PC-3 (cell line): ENCODE results near the gene CLEC17A. TPM values are rescaled to one million over a fixed set of nuclear protein-coding genes. Genes with fewer than 3 reads are reported as not detected.

ENCODE experiments used
- ATAC-seq: fragments of 200-7000 bp; cut with Tn5 transposase; 2 replicates; pipeline ENCODE4 v1.9.1; 2020; ENCODE audit warnings: mild to moderate bottlenecking, moderate library complexity
- BruUV-seq: library from RNA; stranded (reverse); fragments of 400-500 nt; replicated peaks from 2 replicates; lab custom pipeline; 2021; lab: Mats Ljungman, UMichigan
- CTCF ChIA-PET: fragments of 300-600 bp; sonication (Branson Sonifier 250); formaldehyde crosslinking; loops from one replicate; lab custom pipeline; 2022; ENCODE audit warnings: antibody characterized with exemption; lab: Charles Lee
- POLR2A ChIA-PET: fragments of 300-600 bp; sonication (Branson Sonifier 250); formaldehyde crosslinking; loops from one replicate; lab custom pipeline; 2022; ENCODE audit warnings: antibody characterized with exemption; ENCODE audit not compliant: unreplicated experiment; lab: Charles Lee
- DNase-seq: peaks from one replicate; pipeline ENCODE4 v3.0.0-alpha.2; 2015
- H2AFZ ChIP-seq: fragments of 300-600 bp; sonication (generic); 2 replicates; pipeline ENCODE4 v1.6.0; 2016; ENCODE audit warnings: antibody characterized with exemption, low read length
- H3F3A ChIP-seq: fragments of 300-600 bp; sonication (generic); one replicate; pipeline ENCODE4 v1.6.0; 2017; ENCODE audit warnings: antibody characterized with exemption, low read length, control low read depth, mild to moderate bottlenecking; ENCODE audit not compliant: unreplicated experiment
- H3K27ac ChIP-seq: fragments of 300-600 bp; sonication (generic); 2 replicates; pipeline ENCODE4 v1.5.1; 2016; ENCODE audit warnings: mild to moderate bottlenecking, low read length
- H3K27me3 ChIP-seq: fragments of 300-600 bp; sonication (generic); 2 replicates; pipeline ENCODE4 v1.6.1; 2016; ENCODE audit warnings: low read length, mixed read lengths
- H3K36me3 ChIP-seq: fragments of 300-600 bp; sonication (generic); 2 replicates; pipeline ENCODE4 v1.6.1; 2016; ENCODE audit warnings: low read depth, mixed run types, low read length, mixed read lengths
- H3K4me1 ChIP-seq: fragments of 300-600 bp; sonication (generic); 2 replicates; pipeline ENCODE4 v1.5.1; 2016; ENCODE audit warnings: low read length; ENCODE audit not compliant: insufficient read depth
- H3K4me2 ChIP-seq: fragments of 300-600 bp; sonication (generic); 2 replicates; pipeline ENCODE4 v1.6.0; 2016; ENCODE audit warnings: low read length
- H3K4me3 ChIP-seq: fragments of 300-600 bp; sonication (generic); 2 replicates; pipeline ENCODE4 v1.5.1; 2016; ENCODE audit warnings: mild to moderate bottlenecking, low read length, mixed read lengths
- H3K79me2 ChIP-seq: fragments of 300-600 bp; sonication (generic); 2 replicates; pipeline ENCODE4 v1.6.1; 2017; ENCODE audit warnings: low read length, mixed read lengths
- H3K9ac ChIP-seq: fragments of 300-600 bp; sonication (generic); 2 replicates; pipeline ENCODE4 v1.6.0; 2016; ENCODE audit warnings: mild to moderate bottlenecking, low read length
- H3K9me2 ChIP-seq: fragments of 300-600 bp; sonication (generic); replicated peaks from 2 replicates; pipeline ENCODE4 v1.6.1; 2016; ENCODE audit warnings: mixed run types, low read length, mixed read lengths
- H3K9me3 ChIP-seq: fragments of 300-600 bp; sonication (generic); 2 replicates; pipeline ENCODE4 v1.6.1; 2016; ENCODE audit warnings: low read length, mixed read lengths
- H4K20me1 ChIP-seq: fragments of 300-600 bp; sonication (generic); 2 replicates; pipeline ENCODE4 v1.6.1; 2016; ENCODE audit warnings: low read length, mixed read lengths
- EZH2 ChIP-seq: fragments of 300-600 bp; sonication (generic); IDR thresholded peaks from one replicate; pipeline ENCODE4 v1.6.1; 2017; ENCODE audit warnings: antibody characterized with exemption, mild to moderate bottlenecking, low read length; ENCODE audit not compliant: unreplicated experiment
- EZH2phosphoT487 ChIP-seq: fragments of 300-600 bp; sonication (generic); IDR thresholded peaks from 2 replicates; pipeline ENCODE4 v1.6.1; 2018; ENCODE audit warnings: mild to moderate bottlenecking, antibody characterized with exemption, low read length, borderline replicate concordance
- intact Hi-C: fragments of 100-400 bp; cut with micrococcal nuclease; formaldehyde crosslinking; loops from 2 replicates; pipeline ENCODE4 v1.9.0; 2023
- total RNA-seq: library from RNA; depleted of rRNA; stranded (reverse); fragments of >200 nt; gene quantifications from 2 replicates; pipeline ENCODE4 v1.2.3, GENCODE V29; 2014
- TF ChIP-seq, protein P1 (sequence below): fragments of 300-600 bp; sonication (generic); conservative IDR thresholded peaks from 2 replicates; pipeline ENCODE4 v1.5.1; 2017; ENCODE audit warnings: antibody characterized with exemption, low read depth, mild to moderate bottlenecking, low read length

CLEC17A gene
- total RNA-seq, 1 experiment from 2014 or later, result not detected

DNA sequence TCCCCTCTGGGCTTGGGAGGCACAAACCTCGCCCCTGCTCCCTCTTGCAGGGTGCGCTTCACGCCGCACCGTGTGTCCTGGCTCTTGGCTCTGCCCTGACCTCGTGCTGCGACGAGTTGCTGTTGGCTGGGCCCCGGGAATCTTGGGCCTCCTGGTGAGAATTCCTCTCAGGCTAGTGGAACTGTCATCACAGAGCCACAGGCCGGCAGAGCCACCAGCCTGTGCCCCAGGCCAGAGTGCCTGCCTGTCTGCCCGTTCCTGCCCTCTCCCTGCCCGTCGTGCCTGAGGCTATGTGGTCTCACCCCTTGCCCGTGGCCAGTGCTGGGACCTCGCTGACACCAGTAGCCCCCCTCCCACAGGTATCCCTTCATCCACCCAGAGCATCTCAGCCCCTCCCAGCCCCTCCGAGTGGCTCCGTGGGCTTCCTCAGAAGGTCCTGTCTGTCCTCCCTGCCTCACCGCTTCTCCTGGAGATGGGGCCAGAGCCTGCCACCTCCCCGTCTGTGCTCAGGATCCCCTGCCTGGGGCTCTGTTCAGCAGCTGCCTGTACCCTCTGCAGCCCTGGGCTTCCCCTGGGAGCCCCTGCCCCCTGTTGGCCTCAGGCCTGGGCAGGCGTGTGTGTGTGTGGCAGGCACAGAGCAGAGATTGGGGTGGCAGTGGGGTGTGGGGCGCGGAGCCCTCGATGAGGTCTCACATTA is 24.4 kb upstream of the CLEC17A start:
- ChIA-PET CTCF (no interaction called here), POLR2A (no interaction called here)
- BruUV-seq, result no TSS peak
- H3K36me3 ChIP-seq, result peaks cover 3% of the 10 kb centered on the region; the same call in 1 of the 2 replicates
- H3K9ac ChIP-seq, result no peak overlapping the region
- H4K20me1 ChIP-seq, result no peaks in the 10 kb centered on the region
- no peaks in the 10 kb centered on the region for H3K9me2 ChIP-seq
- H3K27me3 ChIP-seq, result no peaks in the 10 kb centered on the region
- H3F3A ChIP-seq, result no peaks in the 10 kb centered on the region
- no peaks in the 10 kb centered on the region for H3K9me3 ChIP-seq
- H3K27ac ChIP-seq, result no peak overlapping the region
- no peaks in the 10 kb centered on the region for H3K4me1 ChIP-seq
- no peak overlapping the region for H3K4me2 ChIP-seq
- no peak overlapping the region for H2AFZ ChIP-seq
- intact Hi-C loops, result no loop called here
- no peak overlapping the region for H3K4me3 ChIP-seq
- DNase-seq (no peak), ATAC-seq (no peak)
- peaks cover 78% of the 10 kb centered on the region for H3K79me2 ChIP-seq
- TF ChIP-seq EZH2 (no peak), EZH2phosphoT487 (no peak)
- TF ChIP-seq, protein P1, sequence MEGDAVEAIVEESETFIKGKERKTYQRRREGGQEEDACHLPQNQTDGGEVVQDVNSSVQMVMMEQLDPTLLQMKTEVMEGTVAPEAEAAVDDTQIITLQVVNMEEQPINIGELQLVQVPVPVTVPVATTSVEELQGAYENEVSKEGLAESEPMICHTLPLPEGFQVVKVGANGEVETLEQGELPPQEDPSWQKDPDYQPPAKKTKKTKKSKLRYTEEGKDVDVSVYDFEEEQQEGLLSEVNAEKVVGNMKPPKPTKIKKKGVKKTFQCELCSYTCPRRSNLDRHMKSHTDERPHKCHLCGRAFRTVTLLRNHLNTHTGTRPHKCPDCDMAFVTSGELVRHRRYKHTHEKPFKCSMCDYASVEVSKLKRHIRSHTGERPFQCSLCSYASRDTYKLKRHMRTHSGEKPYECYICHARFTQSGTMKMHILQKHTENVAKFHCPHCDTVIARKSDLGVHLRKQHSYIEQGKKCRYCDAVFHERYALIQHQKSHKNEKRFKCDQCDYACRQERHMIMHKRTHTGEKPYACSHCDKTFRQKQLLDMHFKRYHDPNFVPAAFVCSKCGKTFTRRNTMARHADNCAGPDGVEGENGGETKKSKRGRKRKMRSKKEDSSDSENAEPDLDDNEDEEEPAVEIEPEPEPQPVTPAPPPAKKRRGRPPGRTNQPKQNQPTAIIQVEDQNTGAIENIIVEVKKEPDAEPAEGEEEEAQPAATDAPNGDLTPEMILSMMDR, result no peak

GRCh38 chr19:14559916-14560775 is 22.7 kb upstream of the CLEC17A start:
- Histone ChIP-seq H3K9me2 (no peaks in the 10 kb centered on the region), H3K79me2 (peaks cover 62% of the 10 kb centered on the region), H3K27ac (no peak overlapping the region), H3K4me3 (no peak overlapping the region), H3K27me3 (no peaks in the 10 kb centered on the region), H2AFZ (no peak overlapping the region), H3K36me3 (peaks cover 8% of the 10 kb centered on the region; the same call in 1 of the 2 replicates), H3K9me3 (no peaks in the 10 kb centered on the region), H3F3A (no peaks in the 10 kb centered on the region), H4K20me1 (no peaks in the 10 kb centered on the region), H3K4me2 (no peak overlapping the region), H3K9ac (no peak overlapping the region), H3K4me1 (no peaks in the 10 kb centered on the region)
- TF ChIP-seq EZH2phosphoT487, result no peak
- TF ChIP-seq, protein P1, result no peak
- TF ChIP-seq EZH2, result no peak
- intact Hi-C loops, result no loop called here
- POLR2A ChIA-PET, result no interaction called here
- no peak for DNase-seq
- BruUV-seq, result no TSS peak
- no peak for ATAC-seq
- CTCF ChIA-PET, result no interaction called here

DNA sequence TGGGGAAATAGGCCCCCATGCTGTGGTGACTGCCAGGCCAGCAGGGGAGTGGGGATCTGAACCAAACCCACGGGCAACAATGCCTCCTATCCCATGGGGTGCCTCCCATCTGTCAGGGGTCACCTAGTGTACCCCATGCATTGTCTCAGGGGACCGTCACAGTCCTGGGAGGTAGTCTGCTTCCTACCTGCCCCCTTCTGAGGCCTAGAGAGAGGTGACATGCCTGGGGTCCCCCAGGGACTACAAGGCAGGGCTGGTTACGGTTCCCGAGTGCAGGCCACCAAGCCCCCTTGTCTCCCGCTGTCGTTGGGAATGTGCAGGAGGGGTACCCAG is 22.1 kb upstream of the CLEC17A start:
- Histone ChIP-seq H3K79me2 (peaks cover 59% of the 10 kb centered on the region), H3K27me3 (no peaks in the 10 kb centered on the region), H3K9ac (no peak overlapping the region), H3K9me3 (no peaks in the 10 kb centered on the region), H2AFZ (no peak overlapping the region), H4K20me1 (no peaks in the 10 kb centered on the region), H3F3A (no peaks in the 10 kb centered on the region), H3K4me1 (no peaks in the 10 kb centered on the region), H3K4me3 (no peak overlapping the region), H3K9me2 (no peaks in the 10 kb centered on the region), H3K27ac (no peak overlapping the region), H3K4me2 (no peak overlapping the region), H3K36me3 (peaks cover 8% of the 10 kb centered on the region; the same call in 1 of the 2 replicates)
- ChIA-PET CTCF (no interaction called here), POLR2A (no interaction called here)
- ATAC-seq (no peak), DNase-seq (no peak)
- no TSS peak for BruUV-seq
- TF ChIP-seq EZH2 (no peak), EZH2phosphoT487 (no peak)
- TF ChIP-seq, protein P1, result no peak
- intact Hi-C loops, result no loop called here
